HepG2 (cell line): Measurements from ENCODE around the gene CFI. TPM values are rescaled to one million over a fixed set of nuclear protein-coding genes. Genes with fewer than 3 reads are reported as not detected.
A peak's percentile ranks its signal among the peaks of the same experiment; 100 is the strongest.

ENCODE experiments used
- ATAC-seq: fragments of 200-7000 bp; cut with Tn5 transposase; 3 replicates; pipeline ENCODE4 v1.9.1; 2020; ENCODE audit warnings: mild to moderate bottlenecking, moderate library complexity
- BruUV-seq: library from RNA; stranded (reverse); fragments of 400-500 nt; replicated peaks from 2 replicates; lab custom pipeline; 2021; lab: Mats Ljungman, UMichigan
- CTCF ChIA-PET: fragments of 300-600 bp; formaldehyde crosslinking; extraction: SDS; loops from one replicate; lab custom pipeline; 2021; ENCODE audit warnings: low total read pairs, inconsistent platforms, low intra/inter-chr PET ratio; lab: Yijun Ruan, JAX
- POLR2A ChIA-PET: fragments of 350-600 bp; sonication (Branson Sonifier 250); formaldehyde crosslinking; loops from one replicate; lab custom pipeline; 2020; ENCODE audit warnings: antibody characterized with exemption, inconsistent platforms; lab: Yijun Ruan, JAX
- DNase-seq: peaks from one replicate; pipeline ENCODE4 v3.0.0-alpha.2; 2015; ENCODE audit warnings: low spot score
- FAIRE-seq: peaks from 3 replicates; lab custom pipeline; 2011; peaks lifted over from hg19 to GRCh38; lab: Jason Lieb, UNC
- H2AFZ ChIP-seq: one replicate; pipeline ENCODE4 v1.6.1; 2011; ENCODE audit warnings: low read length, inconsistent platforms
- H3K27ac ChIP-seq: fragments of 300-600 bp; 3 replicates; pipeline ENCODE4 v1.8.0; 2011; ENCODE audit warnings: mixed run types, mild to moderate bottlenecking, mixed read lengths, low read length, inconsistent platforms; ENCODE audit not compliant: insufficient read depth; ENCODE audit errors: extremely low read length
- H3K27me3 ChIP-seq, 2 experiments: fragments of 200-600 bp in 1 of 2; 2 replicates in 1 of 2; 3 replicates in 1 of 2; pipeline versions ENCODE4 v1.6.0 to v1.8.0; 2011; ENCODE audit warnings: low read length in 2 of 2, mild to moderate bottlenecking in 2 of 2, moderate library complexity in 2 of 2, inconsistent platforms in 1 of 2; ENCODE audit not compliant: insufficient read depth in 2 of 2, control insufficient read depth in 1 of 2
- H3K36me3 ChIP-seq, 2 experiments: fragments of 200-600 bp in 1 of 2; replicated peaks in 1 of 2; 2 replicates in 1 of 2; 3 replicates in 1 of 2; pipeline versions ENCODE4 v1.5.1 to v1.8.0; 2011; ENCODE audit warnings: low read length in 2 of 2, inconsistent platforms in 1 of 2; ENCODE audit not compliant: insufficient read depth in 2 of 2, control insufficient read depth in 1 of 2
- H3K4me1 ChIP-seq: 2 replicates; pipeline ENCODE4 v1.5.1; 2012; ENCODE audit warnings: low read length, inconsistent platforms; ENCODE audit not compliant: insufficient read depth
- H3K4me2 ChIP-seq: 2 replicates; pipeline ENCODE4 v1.6.0; 2011; ENCODE audit warnings: low read depth, low read length, inconsistent platforms
- H3K4me3 ChIP-seq, 3 experiments: fragments of 200-600 bp in 1 of 3; sonication (generic), shearing (Covaris generic) in 1 of 3; replicated peaks in 1 of 3; 2 replicates each; pipeline ENCODE4 v1.5.1; 2011 to 2016; ENCODE audit warnings: low read length in 3 of 3, inconsistent platforms in 2 of 3, low read depth in 2 of 3, mild to moderate bottlenecking in 2 of 3, control low read depth in 1 of 3, mixed read lengths in 1 of 3; ENCODE audit not compliant: insufficient read depth in 1 of 3
- H3K79me2 ChIP-seq: one replicate; pipeline ENCODE4 v1.6.1; 2011; ENCODE audit warnings: low read length, inconsistent platforms; ENCODE audit not compliant: insufficient read depth
- H3K9ac ChIP-seq: 2 replicates; pipeline ENCODE4 v1.6.0; 2011; ENCODE audit warnings: mild to moderate bottlenecking, low read depth, low read length, inconsistent platforms; ENCODE audit not compliant: insufficient read depth
- H3K9me3 ChIP-seq: 2 replicates; pipeline ENCODE4 v1.5.1; 2012; ENCODE audit warnings: mild to moderate bottlenecking, low read length
- H4K20me1 ChIP-seq: 2 replicates; pipeline ENCODE4 v1.6.0; 2011; ENCODE audit warnings: inconsistent platforms, mild to moderate bottlenecking, low read length, moderate library complexity; ENCODE audit not compliant: insufficient read depth
- ELF1 ChIP-seq: sonication (generic); formaldehyde crosslinking; IDR thresholded peaks from 2 replicates; pipeline ENCODE4 v1.4.0; 2020; ENCODE audit warnings: missing genetic modification reagents
- ESRRA ChIP-seq: sonication (generic); formaldehyde crosslinking; IDR thresholded peaks from 2 replicates; pipeline ENCODE4 v1.5.1; 2020; ENCODE audit warnings: mild to moderate bottlenecking, low read depth, missing genetic modification reagents
- HNRNPLL ChIP-seq: fragments of 200-400 bp; formaldehyde crosslinking; IDR thresholded peaks from 2 replicates; pipeline ENCODE4 v1.6.1; 2017; ENCODE audit warnings: mild to moderate bottlenecking, low read depth, low read length; ENCODE audit not compliant: poor library complexity, severe bottlenecking
- MAFF ChIP-seq: IDR thresholded peaks from 2 replicates; pipeline ENCODE4 v1.6.1; 2011; ENCODE audit warnings: low read depth, low read length, improper control_type of control experiment
- MAFK ChIP-seq, 2 experiments: IDR thresholded peaks in 1 of 2; conservative IDR thresholded peaks in 1 of 2; 2 replicates each; pipeline ENCODE4 v1.6.1; 2011; ENCODE audit warnings: improper control_type of control experiment in 2 of 2, low read length in 2 of 2
- RBM22 ChIP-seq: fragments of 200-400 bp; formaldehyde crosslinking; optimal IDR thresholded peaks from 2 replicates; pipeline ENCODE3; 2017; ENCODE audit warnings: mild to moderate bottlenecking, low read length, moderate library complexity
- SNAPC5 ChIP-seq: sonication (generic); formaldehyde crosslinking; IDR thresholded peaks from 2 replicates; pipeline ENCODE4 v1.8.1; 2023; ENCODE audit warnings: mild to moderate bottlenecking, missing genetic modification reagents, borderline replicate concordance
- SRF ChIP-seq: IDR thresholded peaks from 2 replicates; pipeline ENCODE4 v1.6.1; 2011; ENCODE audit warnings: mild to moderate bottlenecking, low read depth, low read length, moderate library complexity
- XRCC5 ChIP-seq: fragments of 200-400 bp; formaldehyde crosslinking; optimal IDR thresholded peaks from 2 replicates; pipeline ENCODE3; 2017; ENCODE audit warnings: mild to moderate bottlenecking, low read length
- ZBTB26 ChIP-seq: IDR thresholded peaks from 2 replicates; pipeline ENCODE4 v1.6.1; 2016; ENCODE audit warnings: missing compliant biosample characterization, missing genetic modification reagents, borderline replicate concordance
- ZNF121 ChIP-seq: sonication (generic); formaldehyde crosslinking; IDR thresholded peaks from 2 replicates; pipeline ENCODE4 v1.5.0; 2020; ENCODE audit warnings: mild to moderate bottlenecking, missing genetic modification reagents
- ZNF329 ChIP-seq: sonication (generic); formaldehyde crosslinking; IDR thresholded peaks from 2 replicates; pipeline ENCODE4 v1.9.0; 2021; ENCODE audit warnings: low read depth, mild to moderate bottlenecking, missing genetic modification reagents
- ZNF891 ChIP-seq: sonication (generic); formaldehyde crosslinking; IDR thresholded peaks from 2 replicates; pipeline ENCODE4 v1.5.0; 2020; ENCODE audit warnings: mild to moderate bottlenecking, missing genetic modification reagents
- WGBS: methylation state at CpG from one replicate; pipeline ENCODE4 v1.1.6; 2017; ENCODE audit warnings: low lambda C conversion rate; 5-methylcytosine and 5-hydroxymethylcytosine counted together
- in situ Hi-C: cut with HindIII; loops from 2 replicates; pipeline ENCODE4 v1.10.0; 2017; ENCODE audit warnings: low pct_unique_long_range_greater_than_20kb; ENCODE audit not compliant: extremely low pct_ligation_motif_present
- intact Hi-C: fragments of 100-400 bp; cut with micrococcal nuclease; formaldehyde crosslinking; loops from one replicate; pipeline ENCODE4 v1.10.0; 2022; ENCODE audit not compliant: unreplicated experiment
- polyA plus RNA-seq, 8 experiments: library from polyadenylated mRNA; depleted of rRNA in 3 of 8; stranded (reverse) in 7 of 8; unstranded in 1 of 8; fragments of >200 nt; fragmentation: Illumina TruSeq in 4 of 8; extraction: Trizol in 4 of 8; gene quantifications; 2 replicates each; pipeline versions ENCODE4 v1.2.1 to v1.2.3, GENCODE V29; 2011 to 2016; ENCODE audit warnings: low read depth in 4 of 8, missing spikeins in 1 of 8, mixed read lengths in 1 of 8; ENCODE audit not compliant: insufficient read depth in 1 of 8
- total RNA-seq, 5 experiments: library from RNA; depleted of rRNA; stranded (reverse); fragments of >200 nt; fragmentation: Illumina TruSeq; extraction: Trizol; gene quantifications; 2 replicates each; pipeline ENCODE4 v1.2.3, GENCODE V29; 2016; ENCODE audit warnings: low read depth in 1 of 5

Gene CFI
- total and polyA plus RNA-seq, 2 of the 13 experiments (the other 11 are each of a cell fraction or from before 2014, with no cell fraction given), result 284 to 337 TPM

- H3K27ac ChIP-seq, result no peak overlapping the region
- H3K27me3 ChIP-seq, result no peaks in the 10 kb centered on the region
- H3K9ac ChIP-seq, result no peak overlapping the region
- ATAC-seq (no peak), FAIRE-seq (no peak)
- CTCF ChIA-PET, result no interaction called here
- peaks cover 2 to 26% of the 10 kb centered on the region in 2 experiments for H3K36me3 ChIP-seq
- whole genome bisulfite sequencing, result 98% methylated on average over 10 of the region's 10 CpGs
- TF ChIP-seq MAFK (conservative IDR thresholded peaks at IDR 0.05 in 1 of 2, IDR thresholded peaks at IDR 0.05 in 1 of 2; ENCODE audit: low read length in 2 of 2), result peak in 1 of 2 experiments; percentile 62; a peak in 1 of 4 replicates
- TF ChIP-seq ZNF329 (CRISPR knock-in tag), result no peak
- peak; percentile 64; the same call in 1 of the 2 replicates for TF ChIP-seq ZNF121 (CRISPR knock-in tag)
- no peak for TF ChIP-seq RBM22
- TF ChIP-seq XRCC5, result no peak
- no peak for TF ChIP-seq ZNF891
- no peak for TF ChIP-seq HNRNPLL
- peak; percentile 20; the same call in 1 of the 2 replicates for TF ChIP-seq MAFF
- TF ChIP-seq SRF, result no peak
- TF ChIP-seq ELF1, result no peak
- no peak for TF ChIP-seq ESRRA
- TF ChIP-seq SNAPC5 (CRISPR knock-in tag), result no peak
- TF ChIP-seq ZBTB26 (CRISPR knock-in tag), result no peak
- TF ChIP-seq, all 625 proteins: peak for 3
- H3K4me2 ChIP-seq, result no peak overlapping the region
- H4K20me1 ChIP-seq, result no peaks in the 10 kb centered on the region
- H3K9me3 ChIP-seq, result no peaks in the 10 kb centered on the region
- H3K4me1 ChIP-seq, result no peaks in the 10 kb centered on the region
- intact Hi-C loops, result no loop called here
- no peak for DNase-seq
- POLR2A ChIA-PET, result no interaction called here
- H3K79me2 ChIP-seq, result no peaks in the 10 kb centered on the region
- H2AFZ ChIP-seq, result no peak overlapping the region
- no TSS peak for BruUV-seq
- H3K4me3 ChIP-seq, result no peak overlapping the region
- in situ Hi-C loops, result no loop called here
Measured at GRCh38 chr4:109738104-109738872, 63.5 kb downstream of the CFI start.
